Activated T-cell treated with anti-CD3 and anti-CD28 coated beads, Interleukin-2, amount 50 U/mL, for 24 hours (primary cell): ENCODE measurements around the gene PIAS4.
A peak's percentile ranks its signal among the peaks of the same experiment; 100 is the strongest.

ENCODE experiments used
- DNase-seq: peaks from one replicate; pipeline ENCODE4 v3.0.0-alpha.2; 2020
- H3K27ac Mint-ChIP-seq: 2 replicates; pipeline ENCODE4 v1.8.0; 2020; ENCODE audit warnings: mild to moderate bottlenecking, mixed read lengths
- H3K27me3 Mint-ChIP-seq: 2 replicates; pipeline ENCODE4 v1.8.0; 2020; ENCODE audit warnings: mixed read lengths
- H3K36me3 Mint-ChIP-seq: 2 replicates; pipeline ENCODE4 v1.8.0; 2020; ENCODE audit warnings: low read depth, mixed read lengths
- H3K4me1 Mint-ChIP-seq: 2 replicates; pipeline ENCODE4 v1.8.0; 2020; ENCODE audit warnings: low read depth, mixed read lengths
- H3K4me3 Mint-ChIP-seq: 2 replicates; pipeline ENCODE4 v1.8.0; 2020; ENCODE audit warnings: mild to moderate bottlenecking, moderate library complexity, mixed read lengths
- H3K9me3 Mint-ChIP-seq: 2 replicates; pipeline ENCODE4 v1.8.0; 2020; ENCODE audit warnings: mixed read lengths

Gene PIAS4

GRCh38 chr19:4046946-4047683 is 39.6 kb downstream of the PIAS4 start:
- no peak overlapping the region for H3K27ac Mint-ChIP-seq
- DNase-seq, result no peak
- no peaks in the 10 kb centered on the region for H3K9me3 Mint-ChIP-seq
- no peak overlapping the region for H3K4me3 Mint-ChIP-seq
- no peaks in the 10 kb centered on the region for H3K27me3 Mint-ChIP-seq
- peaks cover 67% of the 10 kb centered on the region for H3K36me3 Mint-ChIP-seq
- peaks cover 25% of the 10 kb centered on the region for H3K4me1 Mint-ChIP-seq

DNA sequence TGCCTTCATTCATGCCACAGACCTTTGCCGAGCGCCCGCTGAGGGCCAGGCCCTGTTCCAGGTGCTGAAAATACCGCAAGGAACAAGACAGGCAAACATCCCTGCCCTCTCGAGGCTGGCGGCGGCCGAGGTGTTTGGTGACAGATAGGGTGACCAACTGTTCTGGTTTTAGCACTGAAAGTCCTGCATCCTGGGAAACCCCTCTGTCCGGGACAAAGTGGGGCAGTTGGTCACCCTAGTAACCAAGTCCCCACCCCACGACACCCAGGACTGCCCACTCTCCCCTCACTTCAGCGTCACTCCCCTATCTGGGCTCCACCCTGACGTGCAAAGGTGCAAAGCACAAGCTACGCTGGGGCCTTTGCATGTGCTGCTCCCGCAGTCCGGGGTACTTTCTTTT is 41.9 kb downstream of the PIAS4 start:
- Mint-ChIP-seq H3K4me1 (peaks cover 39% of the 10 kb centered on the region), H3K9me3 (no peaks in the 10 kb centered on the region), H3K36me3 (peaks cover 76% of the 10 kb centered on the region), H3K4me3 (no peak overlapping the region), H3K27ac (peak overlapping the region; percentile 45), H3K27me3 (no peaks in the 10 kb centered on the region)
- DNase-seq, result no peak

DNA sequence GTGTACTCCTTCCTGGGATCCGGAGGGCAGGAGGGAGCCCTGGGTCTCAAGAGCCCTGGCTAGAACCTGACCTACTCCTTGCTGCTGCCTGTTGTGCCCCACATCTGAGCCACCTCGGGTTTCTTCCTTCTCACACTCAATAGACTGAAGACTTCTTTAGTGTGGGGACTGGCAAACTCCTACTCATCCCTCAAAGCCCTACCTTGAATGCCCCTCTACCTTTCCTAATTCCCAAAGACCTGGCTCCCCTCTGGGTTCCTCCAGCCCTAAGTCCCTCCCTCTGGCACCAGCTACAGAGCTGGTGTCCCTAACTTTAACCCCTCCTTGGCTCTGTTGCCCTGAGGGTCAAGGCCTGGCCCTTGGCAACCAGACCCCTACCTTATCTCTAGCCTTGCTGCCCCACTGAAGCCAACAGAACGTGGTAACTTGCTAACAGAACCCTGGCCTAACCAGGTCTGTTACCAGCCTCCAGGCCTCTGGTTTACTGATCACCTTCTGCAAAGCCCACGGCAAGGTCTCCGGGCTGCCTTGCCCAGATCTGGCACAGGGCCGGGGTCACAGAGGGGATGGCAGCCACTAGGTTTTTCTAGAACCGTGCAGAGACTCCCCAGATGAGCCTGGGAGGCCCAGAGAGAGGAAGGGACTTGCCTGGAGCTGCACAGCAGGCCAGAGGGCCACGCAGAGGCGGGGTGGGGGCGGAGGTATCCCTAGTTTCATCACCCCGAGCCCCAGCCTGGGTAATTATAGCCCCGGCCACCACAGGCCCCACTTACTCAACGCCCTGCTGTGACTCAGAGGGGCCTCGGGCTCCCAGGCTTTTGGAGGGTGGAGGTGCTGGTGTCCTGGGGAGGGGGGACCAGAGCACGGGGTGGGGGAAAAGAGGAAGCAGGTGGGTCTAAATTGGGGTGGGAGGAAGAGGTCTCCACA is 43.9 kb downstream of the PIAS4 start:
- peak overlapping the region; percentile 90 for H3K27ac Mint-ChIP-seq
- peaks cover 78% of the 10 kb centered on the region for H3K36me3 Mint-ChIP-seq

GRCh38 chr19:4052114-4052992 is 44.8 kb downstream of the PIAS4 start:
- H3K36me3 Mint-ChIP-seq, result peaks cover 81% of the 10 kb centered on the region
- peaks cover 44% of the 10 kb centered on the region for H3K4me1 Mint-ChIP-seq
- peak overlapping the region; percentile 90 for H3K27ac Mint-ChIP-seq
- no peaks in the 10 kb centered on the region for H3K9me3 Mint-ChIP-seq
- no peaks in the 10 kb centered on the region for H3K27me3 Mint-ChIP-seq
- no peak for DNase-seq
- H3K4me3 Mint-ChIP-seq, result no peak overlapping the region

More for the DNA sequence above, 43.9 kb downstream of the PIAS4 start:
- Mint-ChIP-seq H3K4me1 (peaks cover 43% of the 10 kb centered on the region), H3K9me3 (no peaks in the 10 kb centered on the region), H3K27me3 (no peaks in the 10 kb centered on the region), H3K4me3 (peak overlapping the region; percentile 18)
- DNase-seq, result no peak

- H3K9me3 Mint-ChIP-seq, result no peaks in the 10 kb centered on the region
- no peak for DNase-seq
- H3K27me3 Mint-ChIP-seq, result no peaks in the 10 kb centered on the region
- peaks cover 50% of the 10 kb centered on the region for H3K4me1 Mint-ChIP-seq
- H3K4me3 Mint-ChIP-seq, result no peak overlapping the region
- peak overlapping the region; percentile 83 for H3K27ac Mint-ChIP-seq
- H3K36me3 Mint-ChIP-seq, result peaks cover 83% of the 10 kb centered on the region
These were observed 45.5 kb downstream of the PIAS4 start for GRCh38 chr19:4052993-4053422.

- DNase-seq, result no peak
- Mint-ChIP-seq H3K4me1 (peaks cover 54% of the 10 kb centered on the region), H3K4me3 (no peak overlapping the region), H3K27ac (peak overlapping the region; percentile 74), H3K36me3 (peaks cover 78% of the 10 kb centered on the region), H3K27me3 (no peaks in the 10 kb centered on the region), H3K9me3 (no peaks in the 10 kb centered on the region)
These were observed 46.1 kb downstream of the PIAS4 start for GRCh38 chr19:4053423-4054324.

DNA sequence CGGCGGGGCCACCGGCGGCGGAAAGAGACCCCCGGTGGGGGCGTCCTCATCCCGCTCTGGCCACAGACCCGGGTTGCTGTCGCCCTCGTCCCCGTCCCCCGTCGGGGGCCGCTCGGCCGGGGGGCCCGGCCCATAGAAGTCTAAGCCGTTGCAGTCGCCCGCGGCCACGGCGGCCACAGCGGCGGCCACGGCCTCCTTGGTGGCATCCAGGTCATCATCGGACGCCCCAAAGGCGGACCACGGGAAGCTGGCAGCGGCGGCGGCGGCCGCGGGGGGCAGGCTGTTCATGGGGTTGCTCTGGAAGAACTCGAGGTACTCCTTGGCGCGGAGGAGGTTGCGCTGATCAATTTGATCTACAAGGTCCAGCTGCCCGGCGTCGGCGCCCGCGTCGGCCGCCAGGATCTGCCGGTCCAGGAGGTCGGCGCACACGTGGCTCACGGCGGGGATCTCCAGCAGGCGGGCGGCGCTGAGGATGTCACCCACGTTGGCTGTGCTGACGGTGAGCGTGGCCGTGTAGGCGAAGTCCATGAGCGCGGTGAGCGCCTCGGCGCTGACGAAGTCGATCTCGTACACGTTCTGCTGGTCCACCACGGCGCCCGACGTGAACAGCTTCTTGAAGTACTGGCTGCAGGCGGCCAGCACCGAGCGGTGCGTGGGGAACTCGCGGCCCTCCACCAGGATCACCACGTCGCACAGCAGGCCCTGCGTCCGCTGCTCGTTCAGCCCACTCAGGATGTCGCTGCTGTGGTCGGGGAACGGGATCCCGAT is 47.1 kb downstream of the PIAS4 start:
- no peak for DNase-seq
- no peaks in the 10 kb centered on the region for H3K9me3 Mint-ChIP-seq
- H3K27ac Mint-ChIP-seq, result no peak overlapping the region
- H3K36me3 Mint-ChIP-seq, result peaks cover 71% of the 10 kb centered on the region
- no peaks in the 10 kb centered on the region for H3K27me3 Mint-ChIP-seq
- H3K4me3 Mint-ChIP-seq, result no peak overlapping the region
- H3K4me1 Mint-ChIP-seq, result peaks cover 56% of the 10 kb centered on the region

GRCh38 chr19:4055209-4055552 is 47.6 kb downstream of the PIAS4 start:
- Mint-ChIP-seq H3K9me3 (no peaks in the 10 kb centered on the region), H3K4me1 (peaks cover 55% of the 10 kb centered on the region), H3K27me3 (no peaks in the 10 kb centered on the region), H3K36me3 (peaks cover 66% of the 10 kb centered on the region), H3K27ac (peak overlapping the region; percentile 26), H3K4me3 (no peak overlapping the region)
- DNase-seq, result no peak

DNA sequence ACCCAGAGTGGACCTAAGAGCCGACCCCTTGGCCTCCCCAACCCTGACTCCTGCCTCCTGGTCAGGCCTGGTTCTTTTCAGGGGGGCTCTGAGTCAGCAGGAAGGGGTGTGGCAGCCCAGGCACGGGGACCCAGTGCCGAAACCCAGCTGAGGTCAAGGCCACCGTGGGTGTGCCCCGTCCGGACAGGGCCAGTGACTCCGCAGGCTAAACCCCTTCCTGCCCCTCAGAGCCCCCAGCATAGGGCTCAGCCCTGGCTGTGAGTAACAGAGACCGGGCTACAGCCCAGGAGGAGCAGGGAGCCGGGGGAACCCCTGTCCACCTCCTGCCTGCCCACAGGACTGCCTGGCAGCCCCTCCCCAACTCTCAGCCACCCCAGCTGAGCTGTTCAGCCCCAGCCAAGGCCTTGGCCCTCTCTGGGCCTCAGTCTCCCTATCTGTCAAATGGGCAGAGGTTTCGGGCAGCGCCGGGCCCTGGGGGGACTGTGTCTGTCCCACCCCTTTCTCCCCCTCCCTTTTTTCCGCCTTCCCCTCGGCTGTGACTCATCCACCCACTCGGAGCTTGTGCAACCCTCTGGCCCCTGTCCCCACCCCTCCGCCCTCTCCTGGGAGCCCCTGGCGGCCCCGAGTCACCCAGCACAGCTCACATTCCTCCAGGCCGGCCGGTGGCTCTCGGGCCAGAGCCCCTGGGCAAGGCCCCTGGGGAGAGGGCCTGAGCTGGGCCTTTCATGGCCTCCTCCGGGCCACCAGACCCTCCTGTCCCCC is 50.6 kb downstream of the PIAS4 start:
- H3K9me3 Mint-ChIP-seq, result no peaks in the 10 kb centered on the region
- H3K4me3 Mint-ChIP-seq, result peak overlapping the region; percentile 27
- no peaks in the 10 kb centered on the region for H3K27me3 Mint-ChIP-seq
- peaks cover 60% of the 10 kb centered on the region for H3K36me3 Mint-ChIP-seq
- DNase-seq, result peak; percentile 80
- H3K27ac Mint-ChIP-seq, result peak overlapping the region; percentile 93
- peaks cover 58% of the 10 kb centered on the region for H3K4me1 Mint-ChIP-seq

DNA sequence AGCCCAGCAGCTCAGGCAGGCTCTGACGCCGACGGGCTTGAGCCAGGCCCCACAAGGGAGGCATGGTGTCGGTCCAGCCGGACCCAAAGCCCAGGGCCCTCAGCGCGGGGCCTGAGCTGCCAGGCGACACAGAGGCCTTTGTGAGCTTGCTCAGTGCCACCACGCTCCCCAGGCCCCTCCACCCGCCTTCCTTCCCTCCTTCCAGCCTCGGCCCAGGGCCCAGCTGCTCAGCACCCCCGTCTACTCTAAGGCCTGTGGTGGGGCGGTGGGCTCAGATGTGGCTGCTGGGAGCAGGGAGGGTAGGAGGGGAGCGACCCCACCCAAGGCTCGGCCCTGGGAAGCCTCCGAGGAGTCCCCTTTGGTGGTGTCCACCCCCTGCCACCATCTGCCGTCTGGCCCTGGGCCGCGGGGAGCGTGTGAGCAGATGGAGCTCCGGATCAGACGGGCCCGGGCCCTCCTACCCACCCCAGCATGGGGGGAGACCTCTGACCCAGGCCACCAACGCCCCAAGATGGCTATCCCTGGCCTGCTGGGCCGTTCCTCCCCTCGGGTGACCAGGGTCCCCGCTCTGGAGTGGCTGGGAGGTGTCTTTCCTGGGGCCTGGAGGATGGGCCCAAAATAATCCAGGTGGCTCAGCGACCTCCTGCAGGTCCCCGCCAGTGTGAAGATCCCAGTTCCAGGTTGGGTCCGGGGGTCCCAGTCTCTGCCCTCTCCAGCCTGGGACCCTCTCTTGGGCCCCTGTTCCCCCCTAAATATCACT is 51.3 kb downstream of the PIAS4 start:
- no peak for DNase-seq
- H3K36me3 Mint-ChIP-seq, result peaks cover 60% of the 10 kb centered on the region

DNA sequence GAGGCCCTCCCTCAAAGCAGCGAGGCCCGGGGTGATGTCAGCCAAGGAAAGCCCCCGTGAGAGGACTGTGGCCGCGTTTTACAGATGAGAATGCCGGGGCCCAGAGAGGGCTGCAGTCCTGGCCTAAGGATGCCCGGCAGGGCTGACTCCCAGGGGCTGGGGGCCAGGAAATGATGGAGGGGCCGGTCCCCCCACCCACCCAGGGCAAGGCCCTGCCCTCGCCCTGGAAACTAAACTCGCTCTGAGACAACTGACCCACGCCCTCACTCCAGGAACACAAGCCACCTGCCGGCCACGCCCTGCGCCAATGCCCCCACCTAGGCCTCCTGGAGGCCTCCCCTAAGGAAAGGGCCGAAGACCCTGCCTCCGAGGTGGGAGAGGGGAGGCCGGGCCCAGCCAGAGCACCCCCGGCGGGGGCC is 51.9 kb downstream of the PIAS4 start:
- peaks cover 61% of the 10 kb centered on the region for H3K36me3 Mint-ChIP-seq
- peak overlapping the region; percentile 44 for H3K4me3 Mint-ChIP-seq
- no peaks in the 10 kb centered on the region for H3K27me3 Mint-ChIP-seq
- H3K9me3 Mint-ChIP-seq, result no peaks in the 10 kb centered on the region
- peak overlapping the region; percentile 93 for H3K27ac Mint-ChIP-seq
- DNase-seq, result no peak
- peaks cover 58% of the 10 kb centered on the region for H3K4me1 Mint-ChIP-seq

More for the DNA sequence above, 51.3 kb downstream of the PIAS4 start:
- Mint-ChIP-seq H3K9me3 (no peaks in the 10 kb centered on the region), H3K27ac (peak overlapping the region; percentile 93), H3K27me3 (no peaks in the 10 kb centered on the region), H3K4me3 (peak overlapping the region; percentile 44), H3K4me1 (peaks cover 58% of the 10 kb centered on the region)
